ENCODE results near the gene TMPRSS9.
"Not testable (repeated sequence)": the region's sequence is repeated elsewhere in the genome, so short reads cannot be mapped to it uniquely, and the experiment has no call there.

The TMPRSS9 gene

GRCh38 chr19:2413629-2414028 is 53.6 kb downstream of the TMPRSS9 start:
- in situ Hi-C loops (cut with HindIII; ENCODE audit: low sequenced_read_pairs): no loop called here

GRCh38 chr19:2415281-2415972 is 55.4 kb downstream of the TMPRSS9 start:
- no peak overlapping the region for H3K4me3 ChIP-seq (ENCODE audit: low read depth, low read length)
- in situ Hi-C loops (cut with HindIII; ENCODE audit: low sequenced_read_pairs): no loop called here
- no peak for TF ChIP-seq CTCF (IDR thresholded peaks at IDR 0.05; ENCODE audit: low read depth, low read length, missing control alignments)
- no peak for DNase-seq (ENCODE audit: low read depth)

More at GRCh38 chr19:2413629-2414028, 53.6 kb downstream of the TMPRSS9 start:
- H3K4me3 ChIP-seq (ENCODE audit: low read depth, low read length): no peak overlapping the region
- no peak for TF ChIP-seq CTCF (IDR thresholded peaks at IDR 0.05; ENCODE audit: low read depth, low read length, missing control alignments)
- no peak for DNase-seq (ENCODE audit: low read depth)

DNA sequence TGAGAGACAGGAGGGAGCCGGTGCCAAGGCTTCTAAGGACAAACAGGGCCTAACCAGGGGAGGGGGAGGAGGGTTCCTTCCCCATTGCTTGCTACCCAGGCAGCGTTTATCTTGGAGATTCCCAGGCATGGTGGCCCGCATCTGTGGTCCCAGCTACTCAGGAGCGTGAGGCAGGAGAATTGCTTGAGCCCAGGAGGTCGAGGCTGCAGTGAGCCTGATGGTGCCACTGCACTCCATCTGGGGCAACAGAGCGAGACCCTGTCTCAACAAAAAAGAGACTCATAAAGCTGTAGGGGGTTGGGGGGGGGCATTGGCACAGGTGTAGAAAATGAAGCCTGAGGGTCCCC is 55.9 kb downstream of the TMPRSS9 start:
- no peak for DNase-seq (ENCODE audit: low read depth)
- TF ChIP-seq CTCF (IDR thresholded peaks at IDR 0.05; ENCODE audit: low read depth, low read length, missing control alignments): no peak
- no peak overlapping the region for H3K4me3 ChIP-seq (ENCODE audit: low read depth, low read length)
- in situ Hi-C loops (cut with HindIII; ENCODE audit: low sequenced_read_pairs): no loop called here

- in situ Hi-C loops (cut with HindIII; ENCODE audit: low sequenced_read_pairs): no loop called here
- H3K4me3 ChIP-seq (ENCODE audit: low read depth, low read length): no peak overlapping the region
- TF ChIP-seq CTCF (IDR thresholded peaks at IDR 0.05; ENCODE audit: low read depth, low read length, missing control alignments): no peak
- no peak for DNase-seq (ENCODE audit: low read depth)
Measured at GRCh38 chr19:2416321-2417097, 56.4 kb downstream of the TMPRSS9 start.

- DNase-seq (ENCODE audit: low read depth); in situ Hi-C loops (cut with HindIII; ENCODE audit: low sequenced_read_pairs); H3K4me3 ChIP-seq (ENCODE audit: low read depth, low read length): not testable (repeated sequence)
Measured at GRCh38 chr19:2417436-2417835, 57.4 kb downstream of the TMPRSS9 start.

GRCh38 chr19:2417881-2418406 is 57.9 kb downstream of the TMPRSS9 start:
- no peak for TF ChIP-seq CTCF (IDR thresholded peaks at IDR 0.05; ENCODE audit: low read depth, low read length, missing control alignments)
- no peak overlapping the region for H3K4me3 ChIP-seq (ENCODE audit: low read depth, low read length)
- in situ Hi-C loops (cut with HindIII; ENCODE audit: low sequenced_read_pairs): no loop called here
- no peak for DNase-seq (ENCODE audit: low read depth)

GRCh38 chr19:2419754-2420153 is 59.7 kb downstream of the TMPRSS9 start:
- no peak for TF ChIP-seq CTCF (IDR thresholded peaks at IDR 0.05; ENCODE audit: low read depth, low read length, missing control alignments)
- in situ Hi-C loops (cut with HindIII; ENCODE audit: low sequenced_read_pairs): no loop called here
- no peak overlapping the region for H3K4me3 ChIP-seq (ENCODE audit: low read depth, low read length)
- no peak for DNase-seq (ENCODE audit: low read depth)
